ENCODE data around the gene BANF1.

Gene BANF1

DNA sequence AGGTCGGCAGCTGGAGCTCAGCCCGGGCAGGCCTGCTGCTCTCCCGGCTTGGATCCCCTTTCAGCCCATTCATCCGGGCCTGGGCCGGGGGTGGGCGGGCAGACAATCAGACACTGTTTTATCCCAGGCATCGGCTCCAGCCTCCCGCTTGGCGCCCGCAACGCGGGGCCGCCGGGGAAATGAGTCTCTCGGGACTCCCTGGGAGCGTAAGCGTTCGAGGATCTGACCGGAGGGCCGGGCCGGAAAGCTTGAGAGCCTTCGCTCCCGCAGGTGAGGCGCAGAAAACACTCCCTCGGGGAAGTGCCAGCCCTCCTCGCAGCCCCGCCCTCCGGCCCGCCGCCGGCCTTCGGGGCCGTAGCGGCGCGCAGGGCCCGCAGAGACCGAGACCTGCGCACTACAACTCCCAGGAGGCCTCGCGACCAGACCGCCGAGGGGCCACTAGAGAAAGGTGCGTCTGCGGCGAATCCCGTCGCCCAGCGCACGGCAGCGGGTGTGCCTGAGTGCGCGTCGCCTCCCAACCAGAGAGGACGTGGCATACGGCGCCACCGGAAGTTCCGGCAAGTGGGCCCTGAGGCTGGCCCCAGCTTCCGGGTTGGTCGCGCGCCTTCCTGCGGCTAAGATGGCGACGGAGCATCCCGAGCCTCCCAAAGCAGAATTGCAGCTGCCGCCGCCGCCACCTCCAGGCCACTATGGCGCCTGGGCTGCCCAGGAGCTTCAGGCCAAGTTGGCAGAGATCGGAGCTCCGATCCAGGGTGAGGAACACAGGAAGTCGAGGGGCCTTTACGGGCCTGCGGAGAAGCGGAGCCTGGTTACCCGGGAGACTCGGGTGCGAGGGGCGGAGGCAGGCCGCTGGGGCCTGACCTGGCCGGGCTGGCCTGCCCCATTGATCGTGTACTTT is 49.7 kb downstream of the BANF1 start, which contains the start of gene SF3B2:
Gene SF3B2 (plus strand): TSS at position 599 of the 898 bp plus-strand sequence. CDS start 21 bp downstream, at position 620.
- TF ChIP-seq POLR2AphosphoS5 (IDR thresholded peaks at IDR 0.05; ENCODE audit: low read depth, low read length) (peak; percentile 92), FOXP2 (optimal IDR thresholded peaks at IDR 0.05; ENCODE audit: borderline replicate concordance, extremely low read depth, extremely low read length, insufficient read depth) (peak; percentile 96), SIN3A (IDR thresholded peaks at IDR 0.05; ENCODE audit: borderline replicate concordance, insufficient read depth, low read length) (peak; percentile 9; the same call in 1 of the 2 replicates), TAF1 (IDR thresholded peaks at IDR 0.05; ENCODE audit: borderline replicate concordance, insufficient read depth, low read length) (peak; percentile 92), REST (IDR thresholded peaks at IDR 0.05; ENCODE audit: insufficient read depth in 1 of 2, low read depth in 2 of 2, low read length in 2 of 2) (0 out of 4 replicates have a peak, but pooled peaks of 1 of the 2 experiments have one; percentile 37)

DNA sequence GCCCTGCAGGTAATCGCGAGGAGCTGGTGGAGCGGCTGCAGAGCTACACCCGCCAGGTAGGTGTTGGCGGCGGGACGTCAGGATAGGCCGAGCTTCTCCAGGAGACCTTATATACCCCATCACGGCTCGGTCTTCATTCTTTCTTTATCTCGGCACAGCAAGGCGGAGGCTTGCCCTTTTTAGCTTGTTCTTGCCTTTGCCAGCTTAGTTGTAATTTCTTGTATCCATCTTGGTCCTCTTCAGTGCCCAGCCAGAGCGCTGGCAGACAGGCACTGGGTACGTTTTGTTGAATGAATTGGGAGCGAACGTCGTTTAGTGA is 50.3 kb downstream of the BANF1 start:
- TF ChIP-seq TAF1 (IDR thresholded peaks at IDR 0.05; ENCODE audit: borderline replicate concordance, insufficient read depth, low read length): no peak
- TF ChIP-seq FOXP2 (optimal IDR thresholded peaks at IDR 0.05; ENCODE audit: borderline replicate concordance, extremely low read depth, extremely low read length, insufficient read depth): no peak
- TF ChIP-seq REST (IDR thresholded peaks at IDR 0.05; ENCODE audit: insufficient read depth in 1 of 2, low read depth in 2 of 2, low read length in 2 of 2): no peak
- TF ChIP-seq POLR2AphosphoS5 (IDR thresholded peaks at IDR 0.05; ENCODE audit: low read depth, low read length): no peak

All from PFSK-1 (cell line).